GM12878 (cell line): ENCODE measurements around the gene SEMA4C.

Experiments used
- CHD4 ChIP-seq: fragments of 200-600 bp; sonication (generic); IDR thresholded peaks from 2 replicates; pipeline ENCODE4 v1.6.1; 2016; ENCODE audit warnings: mild to moderate bottlenecking
- REST ChIP-seq: IDR thresholded peaks from 2 replicates; pipeline ENCODE4 v1.6.1; 2012; ENCODE audit warnings: mild to moderate bottlenecking, low read depth, low read length

- TF ChIP-seq REST, result no peak
- no peak for TF ChIP-seq CHD4
Measured at GRCh38 chr2:96882230-96882629, 12.3 kb upstream of the SEMA4C start.
